GM19452 (cell line): ENCODE measurements around the gene SOCS6.
"Not testable (repeated sequence)": the region's sequence is repeated elsewhere in the genome, so short reads cannot be mapped to it uniquely, and the experiment has no call there.

Experiments used
- ATAC-seq: cut with Tn5 transposase; IDR thresholded peaks from one replicate; pipeline ENCODE4 v1.9.1; 2021; ENCODE audit not compliant: unreplicated experiment

The SOCS6 gene

DNA sequence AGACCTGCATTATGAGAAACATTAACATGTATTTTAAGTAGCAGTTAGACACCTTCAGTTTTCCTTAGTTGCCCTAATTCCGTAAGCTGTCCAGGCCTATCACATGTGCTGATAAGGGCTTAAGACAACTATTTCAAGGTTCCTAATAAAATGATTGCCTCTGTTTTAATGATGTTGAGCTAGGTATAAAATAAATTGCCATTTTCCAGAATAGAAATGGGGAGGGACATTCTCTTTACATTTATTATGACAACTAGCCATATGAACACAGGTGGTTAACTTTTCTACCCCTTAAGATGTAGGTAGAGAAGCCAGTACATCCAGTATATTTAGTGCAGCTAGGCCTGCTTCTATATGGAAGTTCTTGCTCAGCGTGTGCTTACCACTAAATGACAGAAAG, 65.9 kb downstream of the SOCS6 start:
- no peak for ATAC-seq

DNA sequence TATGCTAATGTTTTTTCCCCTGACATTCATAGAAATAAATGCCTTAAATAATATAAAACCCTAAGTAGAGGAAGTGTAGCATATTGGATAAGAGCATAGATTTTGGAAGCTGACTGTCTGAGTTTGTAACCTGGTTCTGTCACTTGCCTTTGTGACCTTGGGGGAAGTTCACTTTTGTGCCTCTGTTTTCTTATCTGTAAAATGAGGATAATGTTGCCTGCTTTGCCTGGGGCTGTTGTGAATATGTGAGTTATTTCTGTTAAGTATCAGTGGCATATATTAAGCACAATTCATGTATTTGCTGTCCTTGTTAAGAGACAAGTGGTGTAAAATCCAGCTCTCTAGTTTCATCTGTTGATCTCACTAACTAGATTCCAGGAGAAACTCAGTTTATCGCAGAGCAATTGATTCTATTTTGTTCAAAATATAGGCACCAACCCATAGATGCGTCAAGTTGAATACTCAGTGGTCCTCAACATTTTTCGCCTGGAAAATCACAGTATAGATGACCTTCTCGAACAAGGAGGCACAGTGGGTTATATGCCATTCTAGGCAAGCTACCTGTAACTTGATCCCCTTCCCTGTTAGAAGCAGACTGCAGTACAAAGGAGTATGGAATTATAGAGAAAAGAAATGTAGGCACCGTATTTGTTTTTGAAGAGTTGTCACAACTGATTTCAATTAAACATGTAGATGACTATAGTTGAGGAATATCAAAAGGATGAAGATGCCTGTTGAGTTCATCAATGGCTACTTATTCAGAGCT, 67.0 kb downstream of the SOCS6 start:
- no peak for ATAC-seq

DNA sequence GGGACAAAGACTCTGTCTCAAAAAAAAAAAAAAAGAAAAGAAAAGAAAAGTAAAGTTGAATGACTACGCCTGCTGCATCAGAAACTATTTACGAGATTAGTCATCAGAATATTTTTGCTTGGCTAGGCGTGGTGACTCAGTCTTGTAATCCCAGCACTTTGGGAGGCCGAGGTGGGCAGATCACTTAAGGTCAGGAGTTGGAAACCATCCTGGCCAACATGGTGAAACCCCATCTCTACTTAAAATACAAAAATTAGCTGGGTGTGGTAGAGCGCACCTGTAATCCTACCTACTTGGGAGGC, 69.2 kb downstream of the SOCS6 start:
- peak; percentile 63 for ATAC-seq

DNA sequence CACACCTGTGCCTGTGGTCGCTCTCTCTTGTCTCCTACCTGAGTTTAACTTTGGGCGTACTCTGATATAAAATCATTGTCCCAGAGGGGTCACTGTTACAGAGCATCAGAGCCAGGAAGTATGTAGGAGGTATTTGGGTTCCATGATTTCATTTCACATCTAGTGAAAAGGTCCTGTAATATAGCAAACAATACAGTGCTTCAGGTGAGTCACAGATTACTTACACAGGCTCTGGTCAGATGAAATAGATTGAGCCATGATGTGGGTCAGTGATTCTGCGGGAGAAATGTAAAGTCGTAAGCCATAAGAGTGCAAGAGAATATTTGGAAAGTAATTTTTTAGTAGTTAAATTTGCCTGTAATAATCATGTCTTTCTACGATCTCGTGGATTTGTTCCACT, 70.2 kb downstream of the SOCS6 start:
- no peak for ATAC-seq

DNA sequence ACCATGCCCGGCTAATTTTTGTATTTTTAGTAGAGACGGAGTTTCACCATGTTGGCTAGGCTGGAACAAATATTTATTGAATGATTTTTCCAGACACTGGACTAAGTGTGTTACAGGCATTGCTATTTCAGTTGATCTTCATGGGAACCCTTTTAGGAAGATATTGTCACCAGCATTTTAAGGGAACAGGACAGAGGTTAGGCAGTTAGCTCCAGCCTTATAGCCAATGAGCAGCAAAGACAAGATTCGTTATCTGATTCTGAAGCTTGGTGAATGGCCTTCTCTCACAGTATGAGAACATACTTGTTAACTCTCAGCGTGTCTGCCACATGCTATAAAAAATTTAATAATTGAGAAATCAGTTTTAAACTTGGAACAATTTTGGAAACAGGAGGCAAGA, 73.4 kb downstream of the SOCS6 start:
- ATAC-seq = no peak

DNA sequence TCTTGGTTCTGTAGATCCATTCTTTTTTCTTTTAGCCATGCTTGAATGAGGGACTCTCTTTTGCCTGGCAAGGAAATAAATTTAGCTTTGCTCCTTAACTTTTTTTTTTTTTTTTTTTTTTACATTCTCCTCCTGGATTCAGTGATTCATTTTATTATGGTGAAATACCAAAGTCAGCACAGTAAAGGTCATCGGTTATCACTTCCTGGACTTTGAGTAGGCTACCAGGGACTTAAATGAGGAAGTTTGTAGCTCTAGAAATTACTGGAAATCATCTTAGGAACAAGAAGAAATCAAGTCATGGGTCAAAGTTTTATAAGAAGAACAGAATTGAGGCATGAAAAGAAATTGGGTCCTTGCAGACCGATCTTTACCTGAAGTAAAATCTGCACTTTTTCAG, 75.0 kb downstream of the SOCS6 start:
- no peak for ATAC-seq

DNA sequence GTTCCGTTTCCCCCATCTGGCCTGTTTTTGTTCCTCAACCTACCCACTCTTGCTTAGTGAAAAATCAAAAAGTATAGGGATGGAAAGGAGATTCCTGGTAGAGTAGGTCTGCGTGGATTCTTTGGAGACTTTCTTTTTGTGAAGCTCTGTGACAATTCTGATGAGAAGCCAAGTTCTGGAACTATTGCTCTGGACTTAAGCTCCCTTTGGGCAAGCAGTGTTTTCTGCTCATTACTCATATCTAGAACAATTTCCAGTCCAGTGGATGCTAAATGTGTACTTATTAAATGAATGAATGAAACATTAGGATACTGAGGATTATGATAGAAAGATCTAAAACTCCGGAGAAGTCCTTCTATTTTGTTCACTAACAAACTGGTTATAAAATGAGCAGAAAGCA, 76.5 kb downstream of the SOCS6 start:
- ATAC-seq = no peak

DNA sequence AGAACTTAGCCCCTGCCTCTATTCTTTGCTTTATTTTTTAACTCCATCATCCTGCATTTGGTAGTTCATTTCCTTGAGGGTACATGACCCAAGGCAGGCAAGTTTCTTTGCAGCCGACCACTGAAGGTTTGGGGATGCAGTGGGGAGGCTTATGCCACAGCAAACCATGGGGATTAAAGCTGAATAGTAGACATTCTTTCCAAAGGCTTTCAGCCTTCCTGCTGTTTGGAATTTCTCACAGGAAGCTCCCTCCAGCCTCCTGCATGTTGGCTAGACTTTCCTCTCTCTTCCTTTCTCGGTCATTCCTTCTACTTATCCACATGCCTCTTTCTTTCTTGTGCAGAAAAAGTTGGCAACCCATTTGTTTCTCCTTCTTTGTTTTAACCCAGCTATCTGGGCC, 77.3 kb downstream of the SOCS6 start:
- no peak for ATAC-seq

DNA sequence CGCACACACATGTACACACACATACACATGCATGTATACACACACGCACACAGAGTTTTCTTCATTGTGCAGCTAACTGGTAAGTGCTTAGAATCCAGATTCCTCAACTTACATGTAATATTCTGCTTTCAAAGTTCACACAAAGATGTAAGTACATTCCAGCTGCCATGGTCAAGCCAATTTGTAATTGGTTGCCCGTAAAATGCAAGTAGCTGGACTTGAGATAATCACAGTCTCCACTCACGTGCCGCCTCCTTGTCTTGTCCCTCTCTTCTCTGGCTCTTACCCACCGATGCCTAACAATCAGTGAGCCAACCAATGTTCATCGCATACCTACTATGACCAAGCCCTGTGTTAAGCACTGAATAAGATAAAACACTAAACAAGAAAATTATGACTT, 77.8 kb downstream of the SOCS6 start:
- no peak for ATAC-seq

DNA sequence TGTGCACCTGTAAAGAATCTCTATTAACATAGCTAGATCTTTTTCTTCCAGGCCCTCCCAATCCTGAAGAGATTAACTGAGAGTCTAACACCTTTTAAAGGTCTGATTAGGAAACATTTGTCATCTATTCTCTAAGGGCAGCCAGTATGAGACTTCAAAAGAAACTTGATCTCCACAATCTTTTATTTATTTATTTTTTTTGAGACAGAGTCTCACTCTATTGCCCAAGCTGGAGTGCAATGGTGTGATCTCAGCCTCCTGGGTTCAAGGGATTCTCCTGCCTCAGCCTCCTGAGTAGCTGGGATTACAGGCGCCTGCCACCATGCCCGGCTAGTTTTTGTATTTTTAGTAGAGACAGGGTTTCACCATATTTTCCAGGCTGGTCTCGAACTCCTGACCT, 78.5 kb downstream of the SOCS6 start:
- ATAC-seq = not testable (repeated sequence)

DNA sequence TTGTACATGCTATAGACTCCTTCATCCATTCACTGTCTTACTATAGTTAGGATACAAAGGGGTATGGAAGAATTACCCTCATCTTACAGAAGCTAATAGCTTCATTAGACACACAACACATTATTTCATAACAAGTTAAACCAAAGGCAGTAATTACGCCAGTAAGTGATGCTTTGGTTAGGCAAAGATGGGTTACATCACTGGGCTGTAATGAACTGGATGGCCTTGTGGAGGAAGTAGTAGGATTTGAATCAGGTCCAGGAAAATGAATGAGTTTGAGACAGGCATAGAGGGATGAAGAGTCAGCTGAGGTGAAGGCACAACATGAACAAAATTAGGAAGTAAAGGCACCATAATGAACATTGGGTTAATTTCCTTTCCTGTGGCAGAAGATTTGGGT, 80.1 kb downstream of the SOCS6 start:
- ATAC-seq = no peak

DNA sequence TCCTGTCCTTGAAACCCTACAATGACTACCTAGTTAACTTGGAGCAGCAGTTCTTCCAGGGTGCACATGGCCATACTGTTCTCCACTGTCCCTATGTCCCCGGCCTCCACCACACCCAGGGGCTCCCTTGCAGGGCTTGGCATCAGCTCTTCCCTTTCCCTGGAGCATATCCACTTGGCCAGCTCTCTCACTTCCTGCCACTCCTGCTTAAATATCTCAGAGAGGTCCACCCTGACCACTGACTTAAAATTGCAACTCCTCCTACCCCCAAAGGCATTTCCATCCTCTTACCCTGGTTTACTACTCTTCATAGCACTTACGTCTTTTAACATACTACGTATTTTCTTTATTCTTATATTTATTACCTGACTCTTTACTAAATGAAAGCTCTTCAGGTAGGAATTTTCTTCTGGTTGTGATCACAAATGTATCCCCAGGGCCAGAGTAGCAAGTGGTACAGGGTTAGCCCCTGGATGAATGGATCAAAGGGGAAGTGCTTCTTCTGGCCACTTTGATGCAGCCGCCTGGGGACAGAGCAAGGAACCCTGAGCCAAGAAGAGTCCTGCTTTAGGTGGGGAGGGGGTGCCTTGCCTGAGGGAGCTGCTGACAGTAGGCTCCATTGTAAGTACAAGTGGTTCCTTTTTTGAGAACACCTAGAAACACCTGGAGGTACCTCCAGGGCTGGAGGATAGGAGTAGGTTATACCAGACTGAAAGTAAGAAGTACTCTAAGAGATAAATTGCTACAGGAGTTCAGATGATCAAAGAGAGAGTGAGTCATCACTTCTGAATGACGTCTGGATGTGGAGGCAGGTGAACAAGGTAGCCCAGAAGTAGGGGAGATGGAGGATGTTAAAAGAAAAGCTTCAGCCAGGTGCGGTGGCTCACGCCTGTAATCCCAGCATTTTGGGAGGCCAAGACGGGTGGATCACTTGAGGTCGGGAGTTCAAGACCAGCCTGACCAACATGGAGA, 82.2 kb downstream of the SOCS6 start:
- no peak for ATAC-seq

DNA sequence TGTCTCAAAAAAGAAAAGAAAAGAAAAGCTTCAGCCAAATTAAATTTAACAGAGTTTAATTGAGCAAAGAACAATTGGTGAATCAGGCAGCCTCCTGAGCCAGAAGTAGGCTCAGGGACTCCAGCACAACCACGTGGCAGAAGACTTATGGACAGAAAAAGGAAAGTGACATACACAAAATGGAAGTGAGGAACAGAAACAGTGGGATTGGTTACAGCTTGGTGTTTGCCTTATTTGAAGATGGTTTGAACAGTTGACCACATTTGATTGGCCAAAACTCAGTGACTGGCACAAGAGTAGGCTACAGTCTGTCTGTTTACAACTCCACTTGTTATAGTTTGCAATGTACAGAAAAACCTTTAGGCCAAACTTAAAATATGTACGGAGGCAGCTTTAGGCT, 83.1 kb downstream of the SOCS6 start:
- ATAC-seq = no peak

DNA sequence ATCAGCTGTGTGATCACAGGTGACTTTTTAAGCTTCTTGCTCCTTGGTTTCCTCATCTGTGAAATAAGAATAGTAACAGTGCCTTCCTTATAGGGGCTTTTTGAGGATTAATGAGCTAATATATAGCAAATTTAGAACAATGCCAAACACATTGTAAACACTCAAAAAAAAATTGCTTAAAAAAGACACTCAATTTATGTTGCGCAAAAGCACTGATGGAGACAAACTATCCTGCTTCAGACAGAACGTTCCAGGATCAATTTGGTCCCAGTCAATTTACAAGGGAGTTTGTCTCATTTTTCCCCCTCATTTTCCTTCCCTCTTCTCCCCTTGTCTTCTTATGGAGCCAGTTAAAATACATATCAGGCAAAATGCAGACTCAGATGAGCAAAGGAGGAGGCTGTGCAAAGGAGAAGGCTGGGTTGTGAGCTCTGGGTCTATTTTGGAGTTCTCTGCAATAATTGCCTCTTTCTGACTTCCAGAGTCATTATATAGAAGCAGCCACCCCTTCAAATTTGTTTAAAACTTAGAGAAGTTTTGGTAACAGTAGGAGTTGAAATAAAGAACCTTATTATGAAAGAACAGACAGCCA, 83.7 kb downstream of the SOCS6 start:
- no peak for ATAC-seq

DNA sequence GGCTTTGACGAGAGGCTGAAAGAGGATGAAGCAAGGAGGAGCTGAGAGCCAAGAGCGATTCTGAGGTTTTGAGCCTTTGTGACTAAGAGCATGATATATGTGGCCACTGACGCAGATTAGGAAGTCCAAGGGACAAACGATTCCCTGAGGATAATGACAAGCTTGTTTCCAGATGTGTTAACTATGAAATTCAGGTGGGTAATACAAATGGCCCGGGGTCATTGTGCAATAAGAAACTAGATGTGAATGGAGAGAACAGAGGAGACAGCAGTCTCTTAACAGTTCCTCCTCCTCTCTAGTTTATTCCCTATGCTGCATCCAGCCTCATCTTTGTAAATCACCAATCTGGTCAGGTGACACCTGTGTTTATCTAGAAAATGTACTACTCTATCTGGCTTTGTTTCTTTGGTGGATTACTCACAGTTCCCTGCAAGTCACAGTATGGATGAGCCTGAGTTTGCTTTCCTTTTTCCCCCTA, 84.2 kb downstream of the SOCS6 start:
- ATAC-seq = no peak

DNA sequence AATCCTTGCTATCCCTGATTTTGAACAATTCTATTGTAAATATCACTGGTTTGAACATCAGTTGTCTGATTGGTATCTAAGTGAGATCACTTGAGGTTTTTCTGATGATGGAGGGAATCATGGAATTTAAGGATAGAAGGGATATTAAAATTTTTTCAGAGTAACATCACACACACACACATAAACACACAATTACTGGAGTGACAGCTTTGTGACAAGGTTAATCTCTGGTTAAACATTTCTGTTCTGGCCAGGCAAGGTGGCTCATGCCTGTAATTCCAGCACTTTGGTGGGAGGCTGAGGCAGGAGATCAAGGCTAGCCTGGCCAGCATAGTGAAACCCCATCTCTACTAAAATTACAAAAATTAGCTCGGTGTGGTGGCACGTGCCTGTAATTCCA, 85.3 kb downstream of the SOCS6 start:
- ATAC-seq = no peak

DNA sequence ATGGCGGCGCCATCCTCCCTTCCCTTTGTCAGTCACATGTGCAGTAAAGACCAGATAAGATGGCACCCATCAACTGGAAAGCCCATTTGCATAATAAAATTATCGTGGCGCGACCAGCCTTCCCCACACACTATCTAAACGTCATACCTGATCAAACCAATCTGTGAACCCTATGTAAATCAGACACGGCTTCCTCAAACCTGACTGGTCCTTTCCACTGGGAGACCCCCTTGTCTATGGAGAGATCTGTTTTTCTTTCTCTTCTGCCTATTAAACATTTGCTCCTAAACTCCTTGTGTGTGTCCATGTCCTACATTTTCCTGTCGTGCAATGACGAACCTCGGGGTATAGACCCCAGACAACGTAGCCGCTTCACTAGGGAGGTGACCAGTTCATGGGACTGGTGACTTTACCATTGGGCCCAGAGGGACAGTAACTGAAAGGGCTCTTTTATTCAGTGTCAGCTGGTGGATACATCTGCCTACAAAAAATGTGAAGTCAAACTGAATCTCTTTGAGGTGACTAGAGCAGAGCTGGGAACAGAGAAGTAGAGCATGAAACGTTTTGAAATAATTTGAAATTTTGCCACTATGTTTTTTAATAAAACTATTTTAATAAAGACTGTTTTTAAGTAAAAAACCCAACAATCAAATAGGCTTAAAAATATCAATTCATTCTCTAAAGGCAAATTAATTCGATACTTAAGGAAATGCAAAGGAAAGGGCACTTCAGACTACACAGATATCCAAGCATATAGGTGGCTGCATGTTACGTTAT, 87.5 kb downstream of the SOCS6 start:
- no peak for ATAC-seq

DNA sequence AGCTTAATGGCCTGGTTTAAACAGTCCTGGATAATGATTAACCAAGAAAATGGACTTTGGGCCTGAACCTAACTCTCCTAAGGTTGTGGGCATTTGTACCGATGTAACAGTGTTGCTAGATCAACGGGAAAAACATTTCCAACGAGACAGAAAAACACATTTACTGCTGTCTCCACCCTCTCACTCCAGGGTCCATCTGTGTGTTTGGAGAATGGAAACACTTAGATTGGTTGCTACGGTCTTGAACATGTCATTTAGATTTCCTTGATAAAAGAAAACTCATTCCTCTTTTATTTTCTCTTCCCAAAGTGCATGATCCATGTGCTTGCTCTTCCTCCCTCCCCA, 88.0 kb downstream of the SOCS6 start:
- ATAC-seq = no peak

DNA sequence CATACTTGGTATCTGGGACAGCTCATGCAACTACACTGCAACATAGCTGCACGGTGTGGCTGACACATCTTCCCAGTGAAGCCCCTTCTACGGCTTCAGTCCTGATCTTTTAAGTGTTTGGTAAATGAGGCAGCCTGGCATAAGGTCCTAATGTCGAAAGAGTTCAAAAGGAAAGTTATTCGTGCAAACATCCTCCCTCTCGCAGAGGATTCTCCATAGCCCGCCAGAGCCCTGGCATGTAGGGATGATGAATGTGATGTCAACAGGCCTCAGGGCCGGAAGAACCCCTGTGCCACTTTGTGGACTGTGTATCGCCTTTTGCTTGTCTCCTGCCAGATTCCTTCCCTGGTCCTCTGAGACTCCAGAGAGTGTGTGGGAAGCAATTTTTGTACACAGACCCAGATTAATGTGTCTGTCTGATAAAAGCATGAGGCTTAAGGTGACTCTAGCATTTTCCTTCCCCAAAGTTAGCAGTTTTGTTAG, 88.5 kb downstream of the SOCS6 start:
- ATAC-seq = no peak

DNA sequence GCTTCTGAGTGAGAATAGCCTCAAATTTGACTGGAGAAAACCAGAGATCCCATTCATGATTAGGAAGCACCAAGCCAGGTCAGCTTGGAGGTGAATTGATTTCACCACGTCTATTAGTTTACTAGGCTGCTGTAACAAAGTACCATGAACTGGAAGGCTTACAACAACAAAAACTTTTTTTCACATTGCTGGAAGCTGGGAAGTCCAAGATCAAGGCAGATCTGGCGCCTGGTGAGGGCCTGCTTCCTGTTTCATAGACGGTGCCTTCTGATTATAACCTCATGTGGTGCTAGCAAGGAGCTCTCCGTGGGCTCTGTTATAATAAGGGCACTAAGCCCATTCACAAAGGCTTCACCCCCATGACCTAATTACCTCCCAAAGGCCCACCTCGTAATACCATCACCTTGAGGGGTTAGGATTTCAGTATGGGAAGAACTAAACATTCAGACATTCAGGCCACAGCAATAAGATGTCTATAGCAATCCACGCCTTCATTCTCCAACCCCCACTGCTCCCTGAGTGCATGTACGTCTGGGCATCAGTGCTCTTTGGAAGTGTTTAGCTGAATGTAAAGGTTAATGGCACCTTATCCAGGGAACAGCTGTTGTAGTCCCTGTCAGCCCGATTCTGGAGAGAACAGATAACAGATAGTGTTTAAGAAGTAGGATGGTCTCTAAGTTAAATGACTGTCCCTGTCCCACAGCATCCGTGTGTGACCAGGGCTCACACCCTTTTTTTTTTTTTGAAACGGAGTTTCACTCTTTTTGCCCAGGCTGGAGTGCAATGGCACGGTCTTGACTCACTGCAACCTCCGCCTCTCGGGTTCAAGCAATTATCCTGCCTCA, 89.2 kb downstream of the SOCS6 start:
- ATAC-seq = no peak
